Neural cell (in vitro differentiated cells): ENCODE measurements around the gene L3MBTL4. TPM values are rescaled to one million over a fixed set of nuclear protein-coding genes. Genes with fewer than 3 reads are reported as not detected.

Experiments
- H2AFZ ChIP-seq: fragments of 200-600, 300-800 bp; sonication (generic), shearing (Covaris generic); 2 replicates; pipeline ENCODE4 v1.6.0; 2014; ENCODE audit warnings: low read depth, mild to moderate bottlenecking, antibody characterized with exemption, low read length, moderate library complexity
- H3F3A ChIP-seq: fragments of 200-600 bp; shearing (Covaris generic); 2 replicates; pipeline ENCODE4 v1.6.1; 2016; ENCODE audit warnings: mild to moderate bottlenecking, moderate library complexity, mixed read lengths, antibody characterized with exemption, low read length; ENCODE audit not compliant: insufficient read depth, poor library complexity, severe bottlenecking
- H3K27ac ChIP-seq: fragments of 200-600, 300-800 bp; sonication (generic), shearing (Covaris generic); 2 replicates; pipeline ENCODE4 v1.5.1; 2014; ENCODE audit warnings: mild to moderate bottlenecking, low read length, moderate library complexity
- H3K27me3 ChIP-seq: fragments of 300-800, 200-600 bp; sonication (generic), shearing (Covaris generic); 2 replicates; pipeline ENCODE4 v1.6.0; 2014; ENCODE audit warnings: mild to moderate bottlenecking, low read depth, low read length, moderate library complexity; ENCODE audit not compliant: insufficient read depth
- H3K36me3 ChIP-seq: fragments of 300-800, 200-600 bp; sonication (generic), shearing (Covaris generic); 2 replicates; pipeline ENCODE4 v1.5.1; 2014; ENCODE audit warnings: mild to moderate bottlenecking, antibody characterized with exemption, low read length, moderate library complexity; ENCODE audit not compliant: insufficient read depth
- H3K4me2 ChIP-seq: fragments of 300-800, 200-600 bp; sonication (generic), shearing (Covaris generic); 2 replicates; pipeline ENCODE4 v1.6.0; 2014; ENCODE audit warnings: mild to moderate bottlenecking, low read length
- H3K4me3 ChIP-seq: fragments of 300-800, 200-600 bp; sonication (generic), shearing (Covaris generic); 2 replicates; pipeline ENCODE4 v1.5.1; 2014; ENCODE audit warnings: mild to moderate bottlenecking, low read length, moderate library complexity
- H3K79me2 ChIP-seq: fragments of 200-600 bp; shearing (Covaris generic); replicated peaks from 2 replicates; pipeline ENCODE4 v1.6.0; 2014; ENCODE audit warnings: mild to moderate bottlenecking, low read length, moderate library complexity; ENCODE audit not compliant: insufficient read depth
- H3K9ac ChIP-seq: fragments of 300-800, 200-600 bp; sonication (generic), shearing (Covaris generic); 2 replicates; pipeline ENCODE4 v1.6.1; 2016; ENCODE audit warnings: mild to moderate bottlenecking, low read length, mixed read lengths
- H3K9me2 ChIP-seq: fragments of 200-600 bp; shearing (Covaris generic); 2 replicates; pipeline ENCODE4 v1.6.1; 2016; ENCODE audit warnings: mild to moderate bottlenecking, low read length, mixed read lengths; ENCODE audit not compliant: insufficient read depth
- H3K9me3 ChIP-seq: fragments of 200-600, 300-800 bp; sonication (generic), shearing (Covaris generic); 2 replicates; pipeline ENCODE4 v1.6.1; 2016; ENCODE audit warnings: mild to moderate bottlenecking, mixed run types, low read length, moderate library complexity, mixed read lengths
- H4K20me1 ChIP-seq: fragments of 200-600 bp; shearing (Covaris generic); 2 replicates; pipeline ENCODE4 v1.6.1; 2016; ENCODE audit warnings: mild to moderate bottlenecking, mixed run types; ENCODE audit not compliant: insufficient read depth
- CTCF ChIP-seq: fragments of 450-650 bp; IDR thresholded peaks from 2 replicates; pipeline ENCODE4 v1.5.1; 2014; ENCODE audit warnings: antibody characterized with exemption, mild to moderate bottlenecking, moderate library complexity; ENCODE audit not compliant: poor library complexity, severe bottlenecking
- EP300 ChIP-seq: fragments of 450-650 bp; conservative IDR thresholded peaks from 2 replicates; pipeline ENCODE4 v1.6.1; 2014; ENCODE audit warnings: antibody characterized with exemption, mild to moderate bottlenecking, moderate library complexity; ENCODE audit not compliant: poor library complexity, severe bottlenecking
- EZH2 ChIP-seq: fragments of 200-600, 300-800 bp; shearing (Covaris generic), sonication (generic); IDR thresholded peaks from 2 replicates; pipeline ENCODE4 v1.6.1; 2014; ENCODE audit warnings: antibody characterized with exemption, low read length, borderline replicate concordance, mild to moderate bottlenecking; ENCODE audit not compliant: insufficient read depth, poor library complexity, severe bottlenecking
- MXI1 ChIP-seq: fragments of 450-650 bp; conservative IDR thresholded peaks from 2 replicates; pipeline ENCODE4 v1.6.1; 2014; ENCODE audit warnings: antibody characterized with exemption, mild to moderate bottlenecking; ENCODE audit not compliant: poor library complexity, severe bottlenecking
- POLR2AphosphoS5 ChIP-seq: IDR thresholded peaks from 2 replicates; pipeline ENCODE4 v1.6.1; 2012
- RAD21 ChIP-seq: fragments of 450-650 bp; conservative IDR thresholded peaks from 2 replicates; pipeline ENCODE4 v1.6.1; 2014; ENCODE audit warnings: antibody characterized with exemption, mild to moderate bottlenecking, moderate library complexity
- REST ChIP-seq: IDR thresholded peaks from 2 replicates; pipeline ENCODE4 v1.6.1; 2012; ENCODE audit warnings: borderline replicate concordance
- SMC3 ChIP-seq: fragments of 450-650 bp; conservative IDR thresholded peaks from 2 replicates; pipeline ENCODE4 v1.6.1; 2014; ENCODE audit warnings: antibody characterized with exemption, mild to moderate bottlenecking, moderate library complexity; ENCODE audit not compliant: poor library complexity
- TAF1 ChIP-seq: IDR thresholded peaks from 2 replicates; pipeline ENCODE4 v1.6.1; 2012; ENCODE audit warnings: low read depth
- polyA plus RNA-seq: library from polyadenylated mRNA; depleted of rRNA; stranded (reverse); fragments of >200 nt; gene quantifications from 2 replicates; pipeline ENCODE4 v1.2.3, GENCODE V29; 2014

L3MBTL4 gene
- polyA plus RNA-seq, 1 donor from 2014 or later = 0.90 TPM

GRCh38 chr18:6310714-6311113 lies 104.0 kb downstream of the L3MBTL4 start:
- Histone ChIP-seq H4K20me1 (no peaks in the 10 kb centered on the region), H3K4me2 (no peak overlapping the region), H2AFZ (no peak overlapping the region), H3K4me3 (no peak overlapping the region), H3K9ac (no peak overlapping the region), H3K9me2 (no peaks in the 10 kb centered on the region), H3K79me2 (no peaks in the 10 kb centered on the region), H3K9me3 (no peaks in the 10 kb centered on the region), H3K36me3 (no peaks in the 10 kb centered on the region), H3K27me3 (no peaks in the 10 kb centered on the region), H3K27ac (no peak overlapping the region), H3F3A (no peaks in the 10 kb centered on the region)
- TF ChIP-seq MXI1 = no peak
- no peak for TF ChIP-seq RAD21
- TF ChIP-seq CTCF = no peak
- TF ChIP-seq REST = no peak

GRCh38 chr18:6297875-6298274 lies 116.8 kb downstream of the L3MBTL4 start:
- Histone ChIP-seq H3K4me2 (no peak overlapping the region), H3K9ac (no peak overlapping the region)

More at GRCh38 chr18:6297875-6298274, 116.8 kb downstream of the L3MBTL4 start:
- TF ChIP-seq TAF1 (no peak), CTCF (no peak), EP300 (no peak), REST (no peak), RAD21 (no peak), SMC3 (no peak), EZH2 (no peak), POLR2AphosphoS5 (no peak), MXI1 (no peak)
- Histone ChIP-seq H3K4me3 (no peak overlapping the region), H3K79me2 (no peaks in the 10 kb centered on the region), H4K20me1 (no peaks in the 10 kb centered on the region), H3K9me2 (no peaks in the 10 kb centered on the region), H3K27me3 (no peaks in the 10 kb centered on the region), H3K36me3 (no peaks in the 10 kb centered on the region), H3K27ac (no peak overlapping the region), H3F3A (no peaks in the 10 kb centered on the region), H2AFZ (no peak overlapping the region), H3K9me3 (no peaks in the 10 kb centered on the region)
